Limb (tissue), 2 donors: ENCODE results near the gene ZNF302.
A peak's percentile ranks its signal among the peaks of the same experiment; 100 is the strongest.

Experiments
- DNase-seq, 2 donors: peaks; one replicate each; pipeline ENCODE4 v3.0.0-alpha.2; 2016; ENCODE audit errors: extremely low spot score in 2 of 2

Gene ZNF302

DNA sequence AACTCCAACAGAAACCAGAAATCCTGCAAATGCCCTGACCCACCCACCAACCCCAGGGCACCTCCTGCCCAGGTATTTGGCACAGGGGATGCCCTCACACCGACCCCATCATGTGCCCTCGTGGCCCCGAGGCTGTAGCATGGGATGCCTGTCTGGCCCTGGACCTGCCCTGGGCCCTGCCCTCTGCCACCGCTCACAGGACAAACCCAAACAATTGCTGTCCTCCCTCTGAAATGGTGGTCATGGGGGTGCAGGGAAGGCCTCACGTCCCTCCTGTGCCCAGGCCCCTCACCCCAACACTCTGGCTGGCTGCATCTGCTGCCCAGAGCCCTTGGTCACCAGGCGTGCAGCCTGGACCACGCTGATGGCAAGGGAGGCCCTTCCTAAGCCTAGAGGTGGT is 54.5 kb downstream of the ZNF302 start:
- no peak for DNase-seq

- DNase-seq: peak in 1 of 2 donors; percentile 43
Observed at GRCh38 chr19:34732612-34733211, 55.2 kb downstream of the ZNF302 start.

GRCh38 chr19:34733266-34733745 is 55.8 kb downstream of the ZNF302 start:
- DNase-seq: no peak

GRCh38 chr19:34733746-34734536 is 56.5 kb downstream of the ZNF302 start, which contains the start of gene ZNF181:
TSS of gene ZNF181 (plus strand) at chr19:34734243. CDS start at chr19:34735038, 795 bp downstream.
- peak; percentile 91 to 93 for DNase-seq

GRCh38 chr19:34734537-34735103 is 57.1 kb downstream of the ZNF302 start:
- DNase-seq: no peak
